Astrocyte (in vitro differentiated cells and primary cell): Measurements from ENCODE around the gene CYB5B.

Experiments used
- EZH2 ChIP-seq: IDR thresholded peaks from 2 replicates; pipeline ENCODE4 v1.6.1; 2012; ENCODE audit warnings: mild to moderate bottlenecking, low read length, inconsistent platforms; ENCODE audit not compliant: insufficient read depth
- TF ChIP-seq, protein P1 (sequence below): IDR thresholded peaks from 2 replicates; pipeline ENCODE4 v1.5.1; 2011; ENCODE audit warnings: low read depth, mild to moderate bottlenecking, inconsistent platforms, low read length, moderate library complexity; ENCODE audit not compliant: insufficient read depth

DNA sequence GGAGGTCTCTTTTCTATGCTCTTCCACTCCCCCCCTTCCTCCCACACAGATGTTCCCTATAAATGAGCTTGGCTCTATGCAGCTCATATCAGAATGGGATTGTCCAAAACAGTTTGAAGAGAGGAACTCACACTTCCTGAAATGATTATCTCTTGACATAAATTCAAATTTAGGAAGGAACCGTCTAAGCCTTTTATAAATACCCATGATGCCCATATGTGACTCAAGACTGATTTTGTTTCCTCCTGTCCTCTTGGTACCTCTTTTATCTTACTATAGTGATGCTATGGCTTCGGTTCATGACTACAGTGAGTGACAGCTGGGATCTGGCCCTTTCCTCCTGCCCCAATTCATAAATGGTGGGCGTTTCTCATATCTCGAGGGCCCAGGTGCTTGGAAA is 22.0 kb upstream of the CYB5B start:
- TF ChIP-seq, protein P1, sequence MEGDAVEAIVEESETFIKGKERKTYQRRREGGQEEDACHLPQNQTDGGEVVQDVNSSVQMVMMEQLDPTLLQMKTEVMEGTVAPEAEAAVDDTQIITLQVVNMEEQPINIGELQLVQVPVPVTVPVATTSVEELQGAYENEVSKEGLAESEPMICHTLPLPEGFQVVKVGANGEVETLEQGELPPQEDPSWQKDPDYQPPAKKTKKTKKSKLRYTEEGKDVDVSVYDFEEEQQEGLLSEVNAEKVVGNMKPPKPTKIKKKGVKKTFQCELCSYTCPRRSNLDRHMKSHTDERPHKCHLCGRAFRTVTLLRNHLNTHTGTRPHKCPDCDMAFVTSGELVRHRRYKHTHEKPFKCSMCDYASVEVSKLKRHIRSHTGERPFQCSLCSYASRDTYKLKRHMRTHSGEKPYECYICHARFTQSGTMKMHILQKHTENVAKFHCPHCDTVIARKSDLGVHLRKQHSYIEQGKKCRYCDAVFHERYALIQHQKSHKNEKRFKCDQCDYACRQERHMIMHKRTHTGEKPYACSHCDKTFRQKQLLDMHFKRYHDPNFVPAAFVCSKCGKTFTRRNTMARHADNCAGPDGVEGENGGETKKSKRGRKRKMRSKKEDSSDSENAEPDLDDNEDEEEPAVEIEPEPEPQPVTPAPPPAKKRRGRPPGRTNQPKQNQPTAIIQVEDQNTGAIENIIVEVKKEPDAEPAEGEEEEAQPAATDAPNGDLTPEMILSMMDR, result no peak
- no peak for TF ChIP-seq EZH2
